Liver (tissue), 9 donors: ENCODE measurements around the gene MYO18B. TPM values are rescaled to one million over a fixed set of nuclear protein-coding genes. Genes with fewer than 3 reads are reported as not detected.

Experiments
- DNase-seq: peaks from one replicate; pipeline ENCODE4 v3.0.0-alpha.2; 2017; ENCODE audit warnings: low spot score
- H3K27ac ChIP-seq, 2 donors: one replicate each; pipeline ENCODE4 v1.7.0; 2013; ENCODE audit warnings: inconsistent platforms in 2 of 2, low read length in 2 of 2, control low read depth in 1 of 2, low read depth in 1 of 2, mild to moderate bottlenecking in 1 of 2
- H3K27me3 ChIP-seq, 4 donors: one replicate each; pipeline versions ENCODE4 v1.6.1 to v1.7.0; 2013; ENCODE audit warnings: low read length in 3 of 4, inconsistent platforms in 1 of 4, mild to moderate bottlenecking in 1 of 4, moderate library complexity in 1 of 4; ENCODE audit not compliant: control insufficient read depth in 4 of 4, insufficient read depth in 4 of 4
- H3K36me3 ChIP-seq, 4 donors: one replicate each; pipeline versions ENCODE4 v1.6.1 to v1.7.0; 2013; ENCODE audit warnings: low read length in 3 of 4, mild to moderate bottlenecking in 3 of 4, low read depth in 1 of 4, moderate library complexity in 1 of 4; ENCODE audit not compliant: control insufficient read depth in 4 of 4, insufficient read depth in 3 of 4
- H3K4me1 ChIP-seq, 4 donors: one replicate each; pipeline versions ENCODE4 v1.6.1 to v1.7.0; 2013; ENCODE audit warnings: low read length in 3 of 4, mild to moderate bottlenecking in 3 of 4, moderate library complexity in 1 of 4; ENCODE audit not compliant: control insufficient read depth in 4 of 4, insufficient read depth in 4 of 4
- H3K4me3 ChIP-seq, 3 donors: one replicate each; pipeline versions ENCODE4 v1.6.1 to v1.7.0; 2013; ENCODE audit warnings: low read length in 3 of 3, control low read depth in 1 of 3, low read depth in 1 of 3, mild to moderate bottlenecking in 1 of 3
- H3K9ac ChIP-seq, 2 donors: one replicate each; pipeline ENCODE4 v1.7.0; 2013; ENCODE audit warnings: low read length in 2 of 2, mild to moderate bottlenecking in 2 of 2, moderate library complexity in 2 of 2, control low read depth in 1 of 2, low read depth in 1 of 2
- H3K9me3 ChIP-seq, 4 donors: one replicate each; pipeline versions ENCODE4 v1.6.1 to v1.7.0; 2013; ENCODE audit warnings: low read length in 3 of 4; ENCODE audit not compliant: control insufficient read depth in 4 of 4
- ATF3 ChIP-seq: IDR thresholded peaks from 2 replicates; pipeline ENCODE4 v1.6.1; 2016; ENCODE audit warnings: antibody characterized with exemption
- CTCF ChIP-seq: fragments of 150-350 bp; IDR thresholded peaks from 2 replicates; pipeline ENCODE4 v1.5.1; 2017; ENCODE audit warnings: improper control_type of control experiment, low read depth, low read length; ENCODE audit not compliant: missing input control
- FOXA1 ChIP-seq: IDR thresholded peaks from 2 replicates; pipeline ENCODE4 v1.6.1; 2016; ENCODE audit warnings: antibody characterized with exemption
- FOXA2 ChIP-seq: IDR thresholded peaks from 2 replicates; pipeline ENCODE4 v1.6.1; 2016; ENCODE audit warnings: antibody characterized with exemption
- GABPA ChIP-seq, 2 donors: IDR thresholded peaks in 1 of 2; conservative IDR thresholded peaks in 1 of 2; 2 replicates each; pipeline ENCODE4 v1.6.1; 2016; ENCODE audit warnings: antibody characterized with exemption in 2 of 2, mild to moderate bottlenecking in 1 of 2, moderate library complexity in 1 of 2
- HNF4A ChIP-seq, 2 donors: conservative IDR thresholded peaks; 2 replicates each; pipeline ENCODE4 v1.6.1; 2016; ENCODE audit warnings: antibody characterized with exemption in 2 of 2, mild to moderate bottlenecking in 2 of 2
- HNF4G ChIP-seq: IDR thresholded peaks from 2 replicates; pipeline ENCODE4 v1.6.1; 2016; ENCODE audit warnings: antibody characterized with exemption
- JUND ChIP-seq, 2 donors: IDR thresholded peaks; 2 replicates each; pipeline ENCODE4 v1.6.1; 2016; ENCODE audit warnings: antibody characterized with exemption in 2 of 2
- NR2F2 ChIP-seq: IDR thresholded peaks from 2 replicates; pipeline ENCODE4 v1.6.1; 2016; ENCODE audit warnings: antibody characterized with exemption
- RAD21 ChIP-seq, 2 donors: IDR thresholded peaks; 2 replicates each; pipeline ENCODE4 v1.6.1; 2016; ENCODE audit warnings: antibody characterized with exemption in 2 of 2, mild to moderate bottlenecking in 2 of 2
- RXRA ChIP-seq, 2 donors: IDR thresholded peaks; 2 replicates each; pipeline ENCODE4 v1.6.1; 2017 to 2018; ENCODE audit warnings: antibody characterized with exemption in 2 of 2, mild to moderate bottlenecking in 1 of 2
- SP1 ChIP-seq: IDR thresholded peaks from 2 replicates; pipeline ENCODE4 v1.6.1; 2018; ENCODE audit warnings: antibody characterized with exemption, mild to moderate bottlenecking
- TAF1 ChIP-seq: conservative IDR thresholded peaks from 2 replicates; pipeline ENCODE4 v1.6.1; 2016; ENCODE audit warnings: antibody characterized with exemption, mild to moderate bottlenecking
- YY1 ChIP-seq: IDR thresholded peaks from 2 replicates; pipeline ENCODE4 v1.6.1; 2016; ENCODE audit warnings: antibody characterized with exemption, mild to moderate bottlenecking
- WGBS: extraction: QIAGEN DNeasy Blood & Tissue Kit; methylation state at CpG from one replicate; pipeline ENCODE4 v1.1.7; 2013; 5-methylcytosine and 5-hydroxymethylcytosine counted together
- polyA plus RNA-seq, 2 donors: library from polyadenylated mRNA; stranded (reverse) in 1 of 2; unstranded in 1 of 2; fragments of 200-250 nt in 1 of 2; fragments of >200 nt in 1 of 2; fragmentation: Nextera tagmentation in 1 of 2; extraction: Ambion mirVana in 1 of 2; gene quantifications; one replicate each; pipeline versions ENCODE4 v1.2.1 to v1.2.3, GENCODE V29; 2013 to 2015
- total RNA-seq, 2 donors: library from RNA; depleted of rRNA; stranded (reverse); fragments of >200 nt; gene quantifications; one replicate each; pipeline ENCODE4 v1.2.3, GENCODE V29; 2014
- TF ChIP-seq, protein P1 (sequence below): IDR thresholded peaks from 2 replicates; pipeline ENCODE4 v1.6.1; 2016; ENCODE audit warnings: antibody characterized with exemption
- TF ChIP-seq, protein P2 (sequence below): IDR thresholded peaks from 2 replicates; pipeline ENCODE4 v1.6.1; 2016; ENCODE audit warnings: antibody characterized with exemption
- TF ChIP-seq, protein P3 (sequence below): IDR thresholded peaks from 2 replicates; pipeline ENCODE4 v1.6.1; 2016; ENCODE audit warnings: antibody characterized with exemption, mild to moderate bottlenecking
- donor health status: healthy.
- donor health status: healthy.
- donor health status: healthy.
- donor health status: healthy.
- donor health status: healthy.

The MYO18B gene
- total and polyA plus RNA-seq, 4 donors, result under 0.01 to 4.2 (median 0.02) TPM; not detected in 1

- no peak overlapping the region for H3K4me3 ChIP-seq
- WGBS, result 59% methylated on average over 2 of the region's 2 CpGs
- peaks cover 0 to 17% (median 0%) of the 10 kb centered on the region in 4 donors for H3K27me3 ChIP-seq
- no peak overlapping the region for H3K9ac ChIP-seq
- H3K36me3 ChIP-seq, result no peaks in the 10 kb centered on the region
- no peaks in the 10 kb centered on the region for H3K4me1 ChIP-seq
- no peak for DNase-seq
- peaks cover 0 to 3% (median 0%) of the 10 kb centered on the region in 4 donors for H3K9me3 ChIP-seq
- TF ChIP-seq RXRA (IDR thresholded peaks at IDR 0.05) (no peak), FOXA2 (no peak), GABPA (IDR thresholded peaks at IDR 0.05 in 1 of 2, conservative IDR thresholded peaks at IDR 0.05 in 1 of 2) (no peak), ATF3 (no peak)
- TF ChIP-seq, protein P1, sequence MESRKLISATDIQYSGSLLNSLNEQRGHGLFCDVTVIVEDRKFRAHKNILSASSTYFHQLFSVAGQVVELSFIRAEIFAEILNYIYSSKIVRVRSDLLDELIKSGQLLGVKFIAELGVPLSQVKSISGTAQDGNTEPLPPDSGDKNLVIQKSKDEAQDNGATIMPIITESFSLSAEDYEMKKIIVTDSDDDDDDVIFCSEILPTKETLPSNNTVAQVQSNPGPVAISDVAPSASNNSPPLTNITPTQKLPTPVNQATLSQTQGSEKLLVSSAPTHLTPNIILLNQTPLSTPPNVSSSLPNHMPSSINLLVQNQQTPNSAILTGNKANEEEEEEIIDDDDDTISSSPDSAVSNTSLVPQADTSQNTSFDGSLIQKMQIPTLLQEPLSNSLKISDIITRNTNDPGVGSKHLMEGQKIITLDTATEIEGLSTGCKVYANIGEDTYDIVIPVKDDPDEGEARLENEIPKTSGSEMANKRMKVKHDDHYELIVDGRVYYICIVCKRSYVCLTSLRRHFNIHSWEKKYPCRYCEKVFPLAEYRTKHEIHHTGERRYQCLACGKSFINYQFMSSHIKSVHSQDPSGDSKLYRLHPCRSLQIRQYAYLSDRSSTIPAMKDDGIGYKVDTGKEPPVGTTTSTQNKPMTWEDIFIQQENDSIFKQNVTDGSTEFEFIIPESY, result no peak
- TF ChIP-seq, protein P2, sequence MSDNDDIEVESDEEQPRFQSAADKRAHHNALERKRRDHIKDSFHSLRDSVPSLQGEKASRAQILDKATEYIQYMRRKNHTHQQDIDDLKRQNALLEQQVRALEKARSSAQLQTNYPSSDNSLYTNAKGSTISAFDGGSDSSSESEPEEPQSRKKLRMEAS, result no peak
- no peak overlapping the region for H3K27ac ChIP-seq
These were observed 140.4 kb downstream of the MYO18B start for GRCh38 chr22:25882360-25882759.

GRCh38 chr22:25883482-25884033 lies 141.6 kb downstream of the MYO18B start:
- Histone ChIP-seq H3K9ac (no peak overlapping the region), H3K4me3 (no peak overlapping the region), H3K36me3 (no peaks in the 10 kb centered on the region), H3K27me3 (peaks cover 0 to 20% (median 1%) of the 10 kb centered on the region in 4 donors), H3K27ac (no peak overlapping the region), H3K4me1 (no peaks in the 10 kb centered on the region), H3K9me3 (peaks cover 0 to 3% (median 0%) of the 10 kb centered on the region in 4 donors)
- WGBS, result 38% methylated on average over 5 of the region's 5 CpGs
- no peak for TF ChIP-seq ATF3
- no peak for TF ChIP-seq HNF4G
- TF ChIP-seq JUND (IDR thresholded peaks at IDR 0.05), result no peak
- TF ChIP-seq, protein P1, result no peak
- TF ChIP-seq YY1, result no peak
- TF ChIP-seq RXRA (IDR thresholded peaks at IDR 0.05), result no peak
- TF ChIP-seq NR2F2, result no peak
- no peak for TF ChIP-seq FOXA2
- DNase-seq, result no peak

- WGBS, result 74% methylated on average over 4 of the region's 4 CpGs
- H3K36me3 ChIP-seq, result no peaks in the 10 kb centered on the region
- H3K9ac ChIP-seq, result no peak overlapping the region
- H3K9me3 ChIP-seq, result peaks cover 0 to 3% (median 0%) of the 10 kb centered on the region in 4 donors
- no peak overlapping the region for H3K4me3 ChIP-seq
- H3K27me3 ChIP-seq, result peaks cover 0 to 23% (median 2%) of the 10 kb centered on the region in 4 donors
- no peaks in the 10 kb centered on the region for H3K4me1 ChIP-seq
- H3K27ac ChIP-seq, result no peak overlapping the region
- DNase-seq, result no peak
- no peak for TF ChIP-seq FOXA1
- TF ChIP-seq HNF4G, result no peak
- TF ChIP-seq RAD21 (IDR thresholded peaks at IDR 0.05), result no peak
- TF ChIP-seq SP1, result no peak
- no peak for TF ChIP-seq CTCF
- TF ChIP-seq, protein P3, sequence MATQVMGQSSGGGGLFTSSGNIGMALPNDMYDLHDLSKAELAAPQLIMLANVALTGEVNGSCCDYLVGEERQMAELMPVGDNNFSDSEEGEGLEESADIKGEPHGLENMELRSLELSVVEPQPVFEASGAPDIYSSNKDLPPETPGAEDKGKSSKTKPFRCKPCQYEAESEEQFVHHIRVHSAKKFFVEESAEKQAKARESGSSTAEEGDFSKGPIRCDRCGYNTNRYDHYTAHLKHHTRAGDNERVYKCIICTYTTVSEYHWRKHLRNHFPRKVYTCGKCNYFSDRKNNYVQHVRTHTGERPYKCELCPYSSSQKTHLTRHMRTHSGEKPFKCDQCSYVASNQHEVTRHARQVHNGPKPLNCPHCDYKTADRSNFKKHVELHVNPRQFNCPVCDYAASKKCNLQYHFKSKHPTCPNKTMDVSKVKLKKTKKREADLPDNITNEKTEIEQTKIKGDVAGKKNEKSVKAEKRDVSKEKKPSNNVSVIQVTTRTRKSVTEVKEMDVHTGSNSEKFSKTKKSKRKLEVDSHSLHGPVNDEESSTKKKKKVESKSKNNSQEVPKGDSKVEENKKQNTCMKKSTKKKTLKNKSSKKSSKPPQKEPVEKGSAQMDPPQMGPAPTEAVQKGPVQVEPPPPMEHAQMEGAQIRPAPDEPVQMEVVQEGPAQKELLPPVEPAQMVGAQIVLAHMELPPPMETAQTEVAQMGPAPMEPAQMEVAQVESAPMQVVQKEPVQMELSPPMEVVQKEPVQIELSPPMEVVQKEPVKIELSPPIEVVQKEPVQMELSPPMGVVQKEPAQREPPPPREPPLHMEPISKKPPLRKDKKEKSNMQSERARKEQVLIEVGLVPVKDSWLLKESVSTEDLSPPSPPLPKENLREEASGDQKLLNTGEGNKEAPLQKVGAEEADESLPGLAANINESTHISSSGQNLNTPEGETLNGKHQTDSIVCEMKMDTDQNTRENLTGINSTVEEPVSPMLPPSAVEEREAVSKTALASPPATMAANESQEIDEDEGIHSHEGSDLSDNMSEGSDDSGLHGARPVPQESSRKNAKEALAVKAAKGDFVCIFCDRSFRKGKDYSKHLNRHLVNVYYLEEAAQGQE, result no peak
- TF ChIP-seq RXRA (IDR thresholded peaks at IDR 0.05), result no peak
- TF ChIP-seq GABPA (IDR thresholded peaks at IDR 0.05 in 1 of 2, conservative IDR thresholded peaks at IDR 0.05 in 1 of 2), result no peak
- no peak for TF ChIP-seq TAF1
- no peak for TF ChIP-seq HNF4A (conservative IDR thresholded peaks at IDR 0.05)
- no peak for TF ChIP-seq JUND (IDR thresholded peaks at IDR 0.05)
These were observed 142.1 kb downstream of the MYO18B start for GRCh38 chr22:25884121-25884520.
